Upper lobe of right lung (tissue), 1 donor: ENCODE data around the gene PRL. TPM values are rescaled to one million over a fixed set of nuclear protein-coding genes. Genes with fewer than 3 reads are reported as not detected.

Experiments
- ATAC-seq: fragments of 200-7000 bp; cut with Tn5 transposase; one replicate; pipeline ENCODE4 v1.9.1; 2020; ENCODE audit warnings: mild to moderate bottlenecking, moderate library complexity
- DNase-seq: peaks from one replicate; pipeline ENCODE4 v3.0.0-alpha.2; 2020
- H3K27ac ChIP-seq: fragments of 200-600 bp; one replicate; pipeline ENCODE4 v1.8.0; 2022
- H3K27me3 ChIP-seq: fragments of 200-600 bp; one replicate; pipeline ENCODE4 v1.8.0; 2022; ENCODE audit warnings: mild to moderate bottlenecking
- H3K36me3 ChIP-seq: fragments of 200-600 bp; one replicate; pipeline ENCODE4 v1.8.0; 2022
- H3K4me1 ChIP-seq: fragments of 200-600 bp; one replicate; pipeline ENCODE4 v1.8.0; 2022
- H3K4me3 ChIP-seq: fragments of 200-600 bp; one replicate; pipeline ENCODE4 v1.8.0; 2022; ENCODE audit warnings: mild to moderate bottlenecking
- H3K9me3 ChIP-seq: fragments of 200-600 bp; one replicate; pipeline ENCODE4 v1.8.0; 2022
- intact Hi-C: fragments of 100-400 bp; cut with DNase I; formaldehyde crosslinking; loops from one replicate; pipeline ENCODE4 v1.11.0; 2022
- total RNA-seq: library from RNA; stranded (reverse); fragmentation: NEBNext Ultra II Directional; extraction: Animal tissue kit (Norgen Biotek cat#: 25700); gene quantifications from one replicate; pipeline ENCODE4 v1.2.1, GENCODE V29; 2021
- TF ChIP-seq, protein P1 (sequence below): fragments of 200-600 bp; IDR thresholded peaks from one replicate; pipeline ENCODE4 v1.8.0; 2022; ENCODE audit warnings: antibody characterized with exemption
- donor health status: DM: no; HTN: yes; CAD: no; lungs with severe emphysema.

The PRL gene
- total RNA-seq, 1 donor from 2014 or later: not detected

DNA sequence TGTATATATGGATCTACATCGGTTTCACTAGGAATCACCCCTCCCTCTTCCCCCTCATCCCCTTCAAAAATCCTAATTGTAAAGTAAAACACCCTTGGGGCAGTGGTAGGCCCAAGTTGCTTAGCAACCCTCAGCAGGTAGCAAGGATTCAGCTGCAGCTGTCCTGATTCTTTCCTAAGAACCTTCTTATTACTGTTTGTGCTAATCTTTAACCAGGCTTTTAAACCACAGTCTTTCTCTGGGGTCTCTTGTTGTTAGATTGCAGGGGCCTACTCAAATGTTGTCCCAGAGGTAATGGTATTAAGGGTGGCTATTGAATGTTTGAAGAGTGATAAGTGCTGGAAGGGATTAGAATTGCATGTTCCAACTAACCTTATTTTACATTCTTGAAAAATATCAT is 46.4 kb downstream of the PRL start:
- TF ChIP-seq, protein P1, sequence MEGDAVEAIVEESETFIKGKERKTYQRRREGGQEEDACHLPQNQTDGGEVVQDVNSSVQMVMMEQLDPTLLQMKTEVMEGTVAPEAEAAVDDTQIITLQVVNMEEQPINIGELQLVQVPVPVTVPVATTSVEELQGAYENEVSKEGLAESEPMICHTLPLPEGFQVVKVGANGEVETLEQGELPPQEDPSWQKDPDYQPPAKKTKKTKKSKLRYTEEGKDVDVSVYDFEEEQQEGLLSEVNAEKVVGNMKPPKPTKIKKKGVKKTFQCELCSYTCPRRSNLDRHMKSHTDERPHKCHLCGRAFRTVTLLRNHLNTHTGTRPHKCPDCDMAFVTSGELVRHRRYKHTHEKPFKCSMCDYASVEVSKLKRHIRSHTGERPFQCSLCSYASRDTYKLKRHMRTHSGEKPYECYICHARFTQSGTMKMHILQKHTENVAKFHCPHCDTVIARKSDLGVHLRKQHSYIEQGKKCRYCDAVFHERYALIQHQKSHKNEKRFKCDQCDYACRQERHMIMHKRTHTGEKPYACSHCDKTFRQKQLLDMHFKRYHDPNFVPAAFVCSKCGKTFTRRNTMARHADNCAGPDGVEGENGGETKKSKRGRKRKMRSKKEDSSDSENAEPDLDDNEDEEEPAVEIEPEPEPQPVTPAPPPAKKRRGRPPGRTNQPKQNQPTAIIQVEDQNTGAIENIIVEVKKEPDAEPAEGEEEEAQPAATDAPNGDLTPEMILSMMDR: no peak
- intact Hi-C loops: no loop called here
- Histone ChIP-seq H3K9me3 (no peaks in the 10 kb centered on the region), H3K27ac (no peak overlapping the region), H3K36me3 (no peaks in the 10 kb centered on the region), H3K4me1 (no peaks in the 10 kb centered on the region), H3K4me3 (no peak overlapping the region), H3K27me3 (no peaks in the 10 kb centered on the region)
- DNase-seq (no peak), ATAC-seq (no peak)

DNA sequence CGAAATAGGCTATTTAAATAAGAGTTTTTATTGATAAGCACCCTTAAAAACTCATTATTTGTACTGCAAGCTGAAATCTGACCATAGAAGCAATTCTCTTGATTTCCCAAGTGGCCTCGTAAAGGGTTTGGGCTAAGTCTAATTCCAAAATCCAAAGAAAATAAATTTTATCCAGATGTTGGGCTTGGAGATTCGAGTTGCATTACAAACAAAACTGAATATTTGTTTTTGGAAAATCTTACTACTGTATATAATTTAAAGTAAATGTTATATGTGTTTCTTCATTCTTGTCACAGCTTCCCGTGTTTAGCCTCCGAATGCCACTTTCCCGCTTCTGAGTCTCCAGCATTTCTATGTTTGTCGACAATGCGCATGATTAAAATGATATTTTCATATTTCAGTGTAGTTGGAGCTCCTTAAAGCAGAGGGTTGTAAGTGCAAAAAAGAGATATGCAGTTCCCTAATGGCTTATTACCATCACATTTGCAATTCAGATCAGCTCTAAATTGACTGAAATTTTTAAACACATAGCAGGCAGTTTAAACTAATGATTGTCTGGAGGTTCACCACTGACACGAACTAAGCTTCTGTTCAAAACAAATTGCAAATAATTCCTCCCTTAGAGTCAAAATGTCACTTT is 47.0 kb downstream of the PRL start:
- DNase-seq: no peak
- Histone ChIP-seq H3K27me3 (no peaks in the 10 kb centered on the region), H3K4me1 (no peaks in the 10 kb centered on the region), H3K36me3 (no peaks in the 10 kb centered on the region), H3K9me3 (no peaks in the 10 kb centered on the region), H3K27ac (no peak overlapping the region), H3K4me3 (no peak overlapping the region)
- intact Hi-C loops: no loop called here
- TF ChIP-seq, protein P1: no peak
- ATAC-seq: no peak

DNA sequence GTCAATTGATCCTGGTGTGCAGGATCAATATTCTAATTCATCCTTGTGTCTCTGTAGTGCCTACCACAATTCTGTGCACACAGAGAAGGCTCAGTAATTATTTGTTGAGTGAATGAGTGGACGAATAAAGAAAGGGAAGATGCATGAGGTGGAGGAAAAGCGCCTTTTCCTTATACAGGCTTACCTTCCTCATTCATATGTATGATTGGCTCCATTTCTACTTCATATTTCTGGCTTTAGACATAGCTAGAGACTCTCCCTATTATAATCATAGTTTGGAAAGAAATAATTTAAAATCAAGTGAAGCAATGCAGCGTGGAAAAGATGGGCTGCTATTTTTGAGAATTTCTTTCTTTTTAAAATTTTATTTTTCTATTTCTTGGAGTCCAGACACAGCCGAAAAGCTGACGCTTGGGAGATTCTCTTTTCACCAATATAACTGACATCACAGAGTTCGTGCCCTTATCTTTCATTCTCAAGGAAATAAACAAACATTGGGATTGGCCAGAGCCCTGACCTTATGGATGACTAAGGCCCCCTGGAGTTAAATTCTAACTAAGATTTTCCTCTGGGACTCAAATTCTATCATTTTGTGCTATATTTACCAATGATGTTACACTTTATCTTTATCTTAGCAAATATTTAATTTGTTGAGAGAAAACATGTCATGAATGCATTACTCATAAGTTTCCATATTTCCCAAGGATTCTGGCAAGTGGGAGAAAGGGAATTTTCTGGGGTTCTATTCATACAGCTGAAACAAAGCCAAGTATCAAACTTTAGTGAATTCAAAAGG is 48.1 kb downstream of the PRL start:
- no peaks in the 10 kb centered on the region for H3K36me3 ChIP-seq
- TF ChIP-seq, protein P1: no peak
- H3K27me3 ChIP-seq: no peaks in the 10 kb centered on the region
- no peak overlapping the region for H3K27ac ChIP-seq
- ATAC-seq (no peak), DNase-seq (no peak)
- no peaks in the 10 kb centered on the region for H3K9me3 ChIP-seq
- H3K4me1 ChIP-seq: no peaks in the 10 kb centered on the region
- intact Hi-C loops: no loop called here
- no peak overlapping the region for H3K4me3 ChIP-seq

DNA sequence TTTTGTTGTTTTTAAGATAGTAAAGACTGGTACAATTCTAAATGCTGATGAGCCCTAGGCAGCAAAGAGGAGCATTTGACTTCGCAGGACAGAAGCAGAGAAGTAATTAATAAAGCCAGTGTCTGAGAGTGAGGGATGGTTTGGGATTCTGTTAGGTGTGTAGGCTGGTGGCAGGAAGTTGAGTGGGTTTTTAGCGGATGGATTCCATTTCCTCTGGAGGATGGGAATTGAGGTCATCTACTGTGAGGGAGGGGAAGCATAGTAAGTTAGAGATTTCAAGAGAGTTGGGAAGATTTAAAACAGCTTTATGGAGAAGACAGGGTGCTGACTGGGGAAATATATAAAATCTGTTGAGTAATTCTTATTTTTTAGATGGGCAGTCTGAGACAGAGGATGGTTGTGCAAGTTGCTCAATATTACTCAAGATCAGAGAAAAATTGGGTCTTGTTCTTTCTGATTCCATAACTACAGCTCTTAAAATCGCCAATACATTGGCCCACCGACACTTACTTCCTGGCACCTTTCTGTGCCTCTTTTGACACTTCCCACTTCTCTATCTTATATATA is 48.8 kb downstream of the PRL start:
- Histone ChIP-seq H3K27me3 (no peaks in the 10 kb centered on the region), H3K27ac (no peak overlapping the region), H3K9me3 (no peaks in the 10 kb centered on the region), H3K4me1 (no peaks in the 10 kb centered on the region), H3K36me3 (no peaks in the 10 kb centered on the region), H3K4me3 (no peak overlapping the region)
- no peak for DNase-seq
- intact Hi-C loops: no loop called here
- TF ChIP-seq, protein P1: no peak
- no peak for ATAC-seq

DNA sequence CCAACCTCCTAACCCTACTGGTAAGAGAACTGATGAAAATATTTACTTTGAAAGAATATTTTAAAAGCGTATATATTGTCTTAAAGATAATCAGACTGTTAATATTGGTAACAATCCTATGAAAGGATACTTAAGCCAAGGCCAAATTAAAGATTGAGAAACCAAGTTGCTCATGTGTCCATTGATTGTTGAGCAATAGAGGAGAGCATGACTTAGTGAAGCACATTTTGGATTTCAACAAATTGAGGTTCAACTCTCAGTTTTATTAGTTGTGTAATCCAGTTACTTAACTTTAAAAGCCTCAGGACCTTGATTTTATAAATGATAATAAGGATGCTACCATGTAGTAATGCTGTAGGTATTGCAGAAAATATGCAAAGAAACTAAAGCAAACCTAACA is 56.8 kb downstream of the PRL start:
- Histone ChIP-seq H3K4me3 (no peak overlapping the region), H3K27ac (no peak overlapping the region), H3K27me3 (no peaks in the 10 kb centered on the region), H3K9me3 (no peaks in the 10 kb centered on the region), H3K36me3 (no peaks in the 10 kb centered on the region), H3K4me1 (no peaks in the 10 kb centered on the region)
- TF ChIP-seq, protein P1: no peak
- intact Hi-C loops: no loop called here
- no peak for DNase-seq
- ATAC-seq: no peak
